Stimulated activated CD4-positive, alpha-beta T cell treated with anti-CD3 and anti-CD28 coated beads, Interleukin-1b, Interleukin-23, amount 100 ng/mL, for 1 hour (primary cell): ENCODE results near the gene CHTOP.

Source experiments
- DNase-seq, 2 donors: peaks; one replicate each; pipeline ENCODE4 v3.0.0-alpha.2; 2020; ENCODE audit warnings: low read depth in 2 of 2

Gene CHTOP

GRCh38 chr1:153685544-153686340, 51.9 kb downstream of the CHTOP start:
- no peak for DNase-seq

- DNase-seq = no peak
Observed at GRCh38 chr1:153687346-153688125, 53.7 kb downstream of the CHTOP start.

- no peak for DNase-seq
Observed at GRCh38 chr1:153688276-153688675, 54.4 kb downstream of the CHTOP start.

- no peak for DNase-seq
Observed at GRCh38 chr1:153688736-153689328, 55.0 kb downstream of the CHTOP start.

GRCh38 chr1:153693466-153693865, 59.6 kb downstream of the CHTOP start:
- no peak for DNase-seq
